Keratinocyte (primary cell): ENCODE data around the gene PEX10. TPM values are rescaled to one million over a fixed set of nuclear protein-coding genes. Genes with fewer than 3 reads are reported as not detected.

Experiments
- DNase-seq: peaks from one replicate; pipeline ENCODE4 v3.0.0-alpha.2; 2011; ENCODE audit warnings: low read depth, missing footprints, low spot score
- FAIRE-seq: peaks from 2 replicates; lab custom pipeline; 2011; peaks lifted over from hg19 to GRCh38; lab: Jason Lieb, UNC
- H2AFZ ChIP-seq: 2 replicates; pipeline ENCODE4 v1.6.0; 2012; ENCODE audit warnings: low read length, control low read depth, inconsistent platforms; ENCODE audit not compliant: control insufficient read depth
- H3K27ac ChIP-seq: 2 replicates; pipeline ENCODE4 v1.5.1; 2011; ENCODE audit warnings: low read length; ENCODE audit not compliant: control insufficient read depth, insufficient read depth
- H3K27me3 ChIP-seq: 3 replicates; pipeline ENCODE4 v1.6.0; 2011; ENCODE audit warnings: low read length; ENCODE audit not compliant: control insufficient read depth, insufficient read depth; ENCODE audit errors: extremely low read depth
- H3K36me3 ChIP-seq, 2 experiments: 2 replicates in 1 of 2; 3 replicates in 1 of 2; pipeline ENCODE4 v1.5.1; 2011; ENCODE audit warnings: low read length in 2 of 2, mild to moderate bottlenecking in 1 of 2; ENCODE audit not compliant: control insufficient read depth in 2 of 2, insufficient read depth in 2 of 2; ENCODE audit errors: extremely low read depth in 1 of 2
- H3K4me1 ChIP-seq: 3 replicates; pipeline ENCODE4 v1.5.1; 2011; ENCODE audit warnings: low read length; ENCODE audit not compliant: control insufficient read depth, insufficient read depth; ENCODE audit errors: extremely low read depth
- H3K4me2 ChIP-seq: 3 replicates; pipeline ENCODE4 v1.6.0; 2011; ENCODE audit warnings: low read depth, low read length; ENCODE audit not compliant: control insufficient read depth, insufficient read depth; ENCODE audit errors: extremely low read depth
- H3K4me3 ChIP-seq, 3 experiments: fragments of 200-600 bp in 1 of 3; sonication (generic) in 1 of 3; 2 replicates in 2 of 3; 3 replicates in 1 of 3; pipeline ENCODE4 v1.5.1; 2011 to 2016; ENCODE audit warnings: low read length in 3 of 3, mild to moderate bottlenecking in 3 of 3, control low read depth in 2 of 3, inconsistent platforms in 1 of 3, low read depth in 1 of 3, mixed read lengths in 1 of 3, mixed run types in 1 of 3, moderate library complexity in 1 of 3; ENCODE audit not compliant: control insufficient read depth in 2 of 3, insufficient read depth in 2 of 3; ENCODE audit errors: extremely low read depth in 1 of 3
- H3K79me2 ChIP-seq: 2 replicates; pipeline ENCODE4 v1.6.0; 2012; ENCODE audit warnings: low read length; ENCODE audit not compliant: control insufficient read depth, insufficient read depth
- H3K9ac ChIP-seq: 3 replicates; pipeline ENCODE4 v1.6.0; 2011; ENCODE audit warnings: low read length; ENCODE audit not compliant: control insufficient read depth, insufficient read depth; ENCODE audit errors: extremely low read depth
- H3K9me1 ChIP-seq: 3 replicates; pipeline ENCODE4 v1.6.0; 2011; ENCODE audit warnings: low read length; ENCODE audit not compliant: control insufficient read depth, insufficient read depth; ENCODE audit errors: extremely low read depth
- H3K9me3 ChIP-seq: 2 replicates; pipeline ENCODE4 v1.5.1; 2012; ENCODE audit warnings: low read depth, low read length; ENCODE audit not compliant: control insufficient read depth
- H4K20me1 ChIP-seq: 3 replicates; pipeline ENCODE4 v1.6.0; 2011; ENCODE audit warnings: low read length; ENCODE audit not compliant: control insufficient read depth, insufficient read depth; ENCODE audit errors: extremely low read depth
- CTCF ChIP-seq, 3 experiments: IDR thresholded peaks in 1 of 3; conservative IDR thresholded peaks in 1 of 3; optimal IDR thresholded peaks in 1 of 3; 2 replicates in 2 of 3; 3 replicates in 1 of 3; pipeline versions ENCODE3 to v1.5.1; 2011; ENCODE audit warnings: low read length in 3 of 3, mild to moderate bottlenecking in 3 of 3, moderate library complexity in 2 of 3, control low read depth in 1 of 3, inconsistent platforms in 1 of 3; ENCODE audit not compliant: insufficient read depth in 2 of 3; ENCODE audit errors: extremely low read depth in 1 of 3
- EZH2 ChIP-seq: IDR thresholded peaks from one replicate; pipeline ENCODE4 v1.6.1; 2012; ENCODE audit warnings: inconsistent platforms, mild to moderate bottlenecking, low read length, moderate library complexity
- dilution Hi-C: fragments of 300-500 bp; cut with MboI; formaldehyde crosslinking; loops from one replicate; pipeline ENCODE4 v1.7.0; 2020; ENCODE audit warnings: low sequenced_read_pairs; ENCODE audit not compliant: extremely low pct_ligation_motif_present
- polyA plus RNA-seq, 5 experiments: library from polyadenylated mRNA; depleted of rRNA in 3 of 5; stranded (reverse) in 3 of 5; stranded (forward) in 1 of 5; unstranded in 1 of 5; fragments of >200 nt; gene quantifications; 1 replicate in 1 of 5; 2 replicates in 3 of 5; 3 replicates in 1 of 5; pipeline versions ENCODE4 v1.2.1 to v1.2.3, GENCODE V29; 2011 to 2012; ENCODE audit warnings: missing spikeins in 2 of 5, low read depth in 1 of 5, low replicate concordance in 1 of 5

PEX10 gene
- polyA plus RNA-seq, 1 donor (not counting 4 experiments of a cell fraction or from before 2014, with no cell fraction given), result 13.8 TPM

- H3K36me3 ChIP-seq, result peaks cover 18 to 60% of the 10 kb centered on the region in 2 experiments
- H2AFZ ChIP-seq, result no peak overlapping the region
- DNase-seq, result no peak
- no peak overlapping the region for H3K4me3 ChIP-seq
- peaks cover 21% of the 10 kb centered on the region for H3K4me1 ChIP-seq
- H3K4me2 ChIP-seq, result no peak overlapping the region
- FAIRE-seq, result no peak
- H3K9me1 ChIP-seq, result peaks cover 4% of the 10 kb centered on the region
- H4K20me1 ChIP-seq, result peaks cover 3% of the 10 kb centered on the region
- no peaks in the 10 kb centered on the region for H3K9me3 ChIP-seq
- TF ChIP-seq CTCF (optimal IDR thresholded peaks at IDR 0.05 in 1 of 3, IDR thresholded peaks at IDR 0.05 in 1 of 3, conservative IDR thresholded peaks at IDR 0.05 in 1 of 3; ENCODE audit: extremely low read depth in 1 of 3, insufficient read depth in 2 of 3, low read length in 3 of 3), result no peak
- TF ChIP-seq EZH2, result no peak
- peaks cover 68% of the 10 kb centered on the region for H3K79me2 ChIP-seq
- dilution Hi-C loops, result no loop called here
- H3K27me3 ChIP-seq, result no peaks in the 10 kb centered on the region
- no peak overlapping the region for H3K9ac ChIP-seq
- H3K27ac ChIP-seq, result no peak overlapping the region
These were observed 18.1 kb downstream of the PEX10 start for GRCh38 chr1:2394220-2394619.

- Histone ChIP-seq H4K20me1 (peaks cover 3% of the 10 kb centered on the region), H3K4me1 (peaks cover 21% of the 10 kb centered on the region), H3K9me1 (peaks cover 4% of the 10 kb centered on the region), H3K9ac (no peak overlapping the region), H3K79me2 (peaks cover 63% of the 10 kb centered on the region), H3K4me3 (no peak overlapping the region), H3K27me3 (no peaks in the 10 kb centered on the region), H3K36me3 (peaks cover 16 to 56% of the 10 kb centered on the region in 2 experiments), H3K27ac (no peak overlapping the region), H3K4me2 (no peak overlapping the region), H3K9me3 (no peaks in the 10 kb centered on the region), H2AFZ (no peak overlapping the region)
- no peak for TF ChIP-seq CTCF (optimal IDR thresholded peaks at IDR 0.05 in 1 of 3, IDR thresholded peaks at IDR 0.05 in 1 of 3, conservative IDR thresholded peaks at IDR 0.05 in 1 of 3; ENCODE audit: extremely low read depth in 1 of 3, insufficient read depth in 2 of 3, low read length in 3 of 3)
- TF ChIP-seq EZH2, result no peak
- FAIRE-seq (no peak), DNase-seq (no peak)
- dilution Hi-C loops, result no loop called here
These were observed 18.9 kb downstream of the PEX10 start for GRCh38 chr1:2393471-2393877.
